OCI-LY1 (cell line): ENCODE data around the gene FCER1A.

ENCODE experiments used
- CTCF ChIP-seq: fragments of 200-600 bp; sonication (generic), shearing (Covaris generic); IDR thresholded peaks from 2 replicates; pipeline ENCODE4 v1.5.1; 2017; ENCODE audit warnings: mild to moderate bottlenecking, antibody characterized with exemption, low read length, moderate library complexity, mixed read lengths
- EZH2 ChIP-seq: fragments of 200-600 bp; sonication (generic), shearing (Covaris generic); IDR thresholded peaks from 2 replicates; pipeline ENCODE4 v1.8.0; 2017; ENCODE audit warnings: borderline replicate concordance, mixed run types, mild to moderate bottlenecking, antibody characterized with exemption, low read length, moderate library complexity, mixed read lengths

DNA sequence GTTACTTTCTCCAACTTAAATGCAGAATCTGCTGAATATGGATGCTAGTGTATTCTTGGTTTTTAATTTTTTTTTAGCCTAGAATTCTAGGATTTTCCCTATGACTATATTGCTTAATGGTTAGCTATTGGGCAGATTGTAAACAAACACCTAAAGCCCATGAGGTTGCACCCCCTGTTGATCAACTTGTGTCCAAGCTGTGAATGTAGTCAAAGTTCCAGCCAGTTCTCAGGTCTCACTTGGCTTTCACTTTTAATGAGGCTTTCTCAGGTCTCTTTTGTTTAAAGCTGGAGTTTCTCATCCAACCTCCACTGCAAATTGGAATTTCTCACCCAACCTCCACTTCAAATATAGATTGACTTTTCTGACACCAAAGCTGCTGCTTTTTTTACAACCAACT is 35.9 kb downstream of the FCER1A start:
- TF ChIP-seq CTCF (no peak), EZH2 (no peak)
